Liver (tissue), 9 donors: ENCODE results near the gene BOLL. TPM values are rescaled to one million over a fixed set of nuclear protein-coding genes. Genes with fewer than 3 reads are reported as not detected.

Experiments used
- DNase-seq: peaks from one replicate; pipeline ENCODE4 v3.0.0-alpha.2; 2017; ENCODE audit warnings: low spot score
- H3K27ac ChIP-seq, 2 donors: one replicate each; pipeline ENCODE4 v1.7.0; 2013; ENCODE audit warnings: inconsistent platforms in 2 of 2, low read length in 2 of 2, control low read depth in 1 of 2, low read depth in 1 of 2, mild to moderate bottlenecking in 1 of 2
- H3K27me3 ChIP-seq, 4 donors: one replicate each; pipeline versions ENCODE4 v1.6.1 to v1.7.0; 2013; ENCODE audit warnings: low read length in 3 of 4, inconsistent platforms in 1 of 4, mild to moderate bottlenecking in 1 of 4, moderate library complexity in 1 of 4; ENCODE audit not compliant: control insufficient read depth in 4 of 4, insufficient read depth in 4 of 4
- H3K36me3 ChIP-seq, 4 donors: one replicate each; pipeline versions ENCODE4 v1.6.1 to v1.7.0; 2013; ENCODE audit warnings: low read length in 3 of 4, mild to moderate bottlenecking in 3 of 4, low read depth in 1 of 4, moderate library complexity in 1 of 4; ENCODE audit not compliant: control insufficient read depth in 4 of 4, insufficient read depth in 3 of 4
- H3K4me1 ChIP-seq, 4 donors: one replicate each; pipeline versions ENCODE4 v1.6.1 to v1.7.0; 2013; ENCODE audit warnings: low read length in 3 of 4, mild to moderate bottlenecking in 3 of 4, moderate library complexity in 1 of 4; ENCODE audit not compliant: control insufficient read depth in 4 of 4, insufficient read depth in 4 of 4
- H3K4me3 ChIP-seq, 3 donors: one replicate each; pipeline versions ENCODE4 v1.6.1 to v1.7.0; 2013; ENCODE audit warnings: low read length in 3 of 3, control low read depth in 1 of 3, low read depth in 1 of 3, mild to moderate bottlenecking in 1 of 3
- H3K9ac ChIP-seq, 2 donors: one replicate each; pipeline ENCODE4 v1.7.0; 2013; ENCODE audit warnings: low read length in 2 of 2, mild to moderate bottlenecking in 2 of 2, moderate library complexity in 2 of 2, control low read depth in 1 of 2, low read depth in 1 of 2
- H3K9me3 ChIP-seq, 4 donors: one replicate each; pipeline versions ENCODE4 v1.6.1 to v1.7.0; 2013; ENCODE audit warnings: low read length in 3 of 4; ENCODE audit not compliant: control insufficient read depth in 4 of 4
- ATF3 ChIP-seq: IDR thresholded peaks from 2 replicates; pipeline ENCODE4 v1.6.1; 2016; ENCODE audit warnings: antibody characterized with exemption
- CTCF ChIP-seq: fragments of 150-350 bp; IDR thresholded peaks from 2 replicates; pipeline ENCODE4 v1.5.1; 2017; ENCODE audit warnings: improper control_type of control experiment, low read depth, low read length; ENCODE audit not compliant: missing input control
- FOXA2 ChIP-seq: IDR thresholded peaks from 2 replicates; pipeline ENCODE4 v1.6.1; 2016; ENCODE audit warnings: antibody characterized with exemption
- GABPA ChIP-seq, 2 donors: IDR thresholded peaks in 1 of 2; conservative IDR thresholded peaks in 1 of 2; 2 replicates each; pipeline ENCODE4 v1.6.1; 2016; ENCODE audit warnings: antibody characterized with exemption in 2 of 2, mild to moderate bottlenecking in 1 of 2, moderate library complexity in 1 of 2
- HNF4A ChIP-seq, 2 donors: conservative IDR thresholded peaks; 2 replicates each; pipeline ENCODE4 v1.6.1; 2016; ENCODE audit warnings: antibody characterized with exemption in 2 of 2, mild to moderate bottlenecking in 2 of 2
- JUND ChIP-seq, 2 donors: IDR thresholded peaks; 2 replicates each; pipeline ENCODE4 v1.6.1; 2016; ENCODE audit warnings: antibody characterized with exemption in 2 of 2
- NR2F2 ChIP-seq: IDR thresholded peaks from 2 replicates; pipeline ENCODE4 v1.6.1; 2016; ENCODE audit warnings: antibody characterized with exemption
- RAD21 ChIP-seq, 2 donors: IDR thresholded peaks; 2 replicates each; pipeline ENCODE4 v1.6.1; 2016; ENCODE audit warnings: antibody characterized with exemption in 2 of 2, mild to moderate bottlenecking in 2 of 2
- REST ChIP-seq: IDR thresholded peaks from 2 replicates; pipeline ENCODE4 v1.6.1; 2016; ENCODE audit warnings: antibody characterized with exemption, mild to moderate bottlenecking
- RXRA ChIP-seq, 2 donors: IDR thresholded peaks; 2 replicates each; pipeline ENCODE4 v1.6.1; 2017 to 2018; ENCODE audit warnings: antibody characterized with exemption in 2 of 2, mild to moderate bottlenecking in 1 of 2
- SP1 ChIP-seq: IDR thresholded peaks from 2 replicates; pipeline ENCODE4 v1.6.1; 2018; ENCODE audit warnings: antibody characterized with exemption, mild to moderate bottlenecking
- TAF1 ChIP-seq: conservative IDR thresholded peaks from 2 replicates; pipeline ENCODE4 v1.6.1; 2016; ENCODE audit warnings: antibody characterized with exemption, mild to moderate bottlenecking
- YY1 ChIP-seq: IDR thresholded peaks from 2 replicates; pipeline ENCODE4 v1.6.1; 2016; ENCODE audit warnings: antibody characterized with exemption, mild to moderate bottlenecking
- WGBS: extraction: QIAGEN DNeasy Blood & Tissue Kit; methylation state at CpG from one replicate; pipeline ENCODE4 v1.1.7; 2013; 5-methylcytosine and 5-hydroxymethylcytosine counted together
- polyA plus RNA-seq, 2 donors: library from polyadenylated mRNA; stranded (reverse) in 1 of 2; unstranded in 1 of 2; fragments of 200-250 nt in 1 of 2; fragments of >200 nt in 1 of 2; fragmentation: Nextera tagmentation in 1 of 2; extraction: Ambion mirVana in 1 of 2; gene quantifications; one replicate each; pipeline versions ENCODE4 v1.2.1 to v1.2.3, GENCODE V29; 2013 to 2015
- total RNA-seq, 2 donors: library from RNA; depleted of rRNA; stranded (reverse); fragments of >200 nt; gene quantifications; one replicate each; pipeline ENCODE4 v1.2.3, GENCODE V29; 2014
- TF ChIP-seq, protein P1 (sequence below): IDR thresholded peaks from 2 replicates; pipeline ENCODE4 v1.6.1; 2016; ENCODE audit warnings: antibody characterized with exemption
- donor health status: healthy.
- donor health status: healthy.
- donor health status: healthy.
- donor health status: healthy.
- donor health status: healthy.

Gene BOLL
- total and polyA plus RNA-seq, 4 donors = not detected

GRCh38 chr2:197809064-197809463 lies 23.9 kb upstream of the BOLL start:
- TF ChIP-seq YY1 = no peak
- TF ChIP-seq GABPA (IDR thresholded peaks at IDR 0.05 in 1 of 2, conservative IDR thresholded peaks at IDR 0.05 in 1 of 2) = no peak
- no peak for TF ChIP-seq FOXA2
- no peak for TF ChIP-seq REST
- no peak for TF ChIP-seq JUND (IDR thresholded peaks at IDR 0.05)
- TF ChIP-seq TAF1 = no peak
- no peak for TF ChIP-seq HNF4A (conservative IDR thresholded peaks at IDR 0.05)
- TF ChIP-seq RXRA (IDR thresholded peaks at IDR 0.05) = no peak
- TF ChIP-seq ATF3 = no peak
- TF ChIP-seq NR2F2 = no peak
- no peak for TF ChIP-seq CTCF
- TF ChIP-seq, protein P1, sequence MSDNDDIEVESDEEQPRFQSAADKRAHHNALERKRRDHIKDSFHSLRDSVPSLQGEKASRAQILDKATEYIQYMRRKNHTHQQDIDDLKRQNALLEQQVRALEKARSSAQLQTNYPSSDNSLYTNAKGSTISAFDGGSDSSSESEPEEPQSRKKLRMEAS = no peak
- TF ChIP-seq SP1 = no peak
- no peak for TF ChIP-seq RAD21 (IDR thresholded peaks at IDR 0.05)
- Histone ChIP-seq H3K27me3 (no peaks in the 10 kb centered on the region), H3K27ac (no peak overlapping the region), H3K9ac (no peak overlapping the region), H3K9me3 (no peaks in the 10 kb centered on the region), H3K4me3 (no peak overlapping the region), H3K4me1 (peaks cover 4 to 13% (median 7%) of the 10 kb centered on the region in 4 donors), H3K36me3 (no peaks in the 10 kb centered on the region)
- no peak for DNase-seq
- 94% methylated on average over 5 of the region's 5 CpGs for WGBS

GRCh38 chr2:197805715-197806633 lies 20.9 kb upstream of the BOLL start:
- TF ChIP-seq JUND (IDR thresholded peaks at IDR 0.05) = no peak
- TF ChIP-seq REST = peak; percentile 2
- Histone ChIP-seq H3K4me1 (peaks cover 7 to 15% (median 11%) of the 10 kb centered on the region in 4 donors), H3K36me3 (no peaks in the 10 kb centered on the region), H3K9me3 (no peaks in the 10 kb centered on the region), H3K4me3 (peak overlapping the region in 1 of 3 donors; percentile 60), H3K9ac (no peak overlapping the region), H3K27me3 (peaks cover 0 to 5% (median 0%) of the 10 kb centered on the region in 4 donors), H3K27ac (no peak overlapping the region)
- 35% methylated on average over 11 of the region's 11 CpGs for WGBS
- no peak for DNase-seq
